ENCODE measurements around the gene CHST12.

DNA sequence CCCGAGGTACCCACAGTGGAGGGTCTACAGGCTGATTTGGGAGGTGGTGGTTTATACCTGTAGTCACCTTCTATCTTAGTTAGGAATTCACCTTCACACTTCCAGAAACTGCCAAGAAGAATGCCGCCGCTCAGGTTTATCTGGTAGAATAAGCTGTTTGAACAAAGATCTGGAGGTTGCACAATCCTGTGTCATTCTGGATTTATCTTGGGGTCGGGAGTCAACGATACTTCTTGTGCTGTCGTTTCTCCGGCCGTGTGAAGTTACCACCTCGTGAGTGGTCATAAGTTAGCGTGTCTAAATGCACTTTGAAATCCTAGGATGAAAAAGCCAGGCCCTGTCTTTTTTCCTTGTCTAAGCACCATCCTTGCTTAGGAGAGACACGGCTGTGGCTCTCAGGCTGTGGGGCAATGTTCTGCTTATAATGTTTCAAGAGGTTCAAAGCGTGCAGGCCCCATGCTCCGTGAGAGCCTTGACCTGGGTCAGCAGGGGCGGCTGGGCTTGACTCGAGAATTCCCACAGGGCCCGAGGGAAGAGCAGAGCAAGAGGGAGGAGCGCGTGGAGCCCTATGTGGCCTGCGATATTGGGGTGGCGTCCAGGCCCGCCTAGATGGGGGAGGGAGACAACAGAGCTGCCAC is 37.3 kb downstream of the CHST12 start:
- TF ChIP-seq POLR2A (IDR thresholded peaks at IDR 0.05) (no peak), EP300 (IDR thresholded peaks at IDR 0.05) (no peak), POLR2AphosphoS5 (IDR thresholded peaks at IDR 0.05) (no peak), CTCF (IDR thresholded peaks at IDR 0.05) (no peak)
